Measurements from ENCODE around the gene C20orf141. TPM values are rescaled to one million over a fixed set of nuclear protein-coding genes. Genes with fewer than 3 reads are reported as not detected.

C20orf141 gene
- total and polyA plus RNA-seq, 7 donors = not detected

DNA sequence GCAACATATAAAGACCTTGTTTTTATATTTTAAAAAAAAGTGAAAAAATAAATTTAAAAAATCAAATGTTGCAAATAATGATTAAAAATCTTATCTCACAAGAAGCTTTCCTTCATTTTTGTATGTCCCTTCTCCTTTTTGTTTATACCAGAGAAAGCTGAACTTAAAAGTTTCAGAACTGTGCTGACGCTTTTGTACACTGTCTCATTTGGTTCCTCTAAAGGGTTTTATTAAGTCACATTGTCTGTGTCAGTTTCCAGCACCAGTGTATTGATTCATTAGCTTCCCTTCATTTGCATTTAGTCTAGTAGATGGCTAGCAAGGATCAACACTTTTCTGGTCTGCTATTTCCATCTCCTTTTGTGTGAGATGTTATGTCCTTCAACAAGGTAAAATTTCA lies 19.0 kb downstream of the C20orf141 start:
- WGBS, 3 donors = 69 to 88% (median 82%) methylated on average over 1 of the region's 1 CpG

DNA sequence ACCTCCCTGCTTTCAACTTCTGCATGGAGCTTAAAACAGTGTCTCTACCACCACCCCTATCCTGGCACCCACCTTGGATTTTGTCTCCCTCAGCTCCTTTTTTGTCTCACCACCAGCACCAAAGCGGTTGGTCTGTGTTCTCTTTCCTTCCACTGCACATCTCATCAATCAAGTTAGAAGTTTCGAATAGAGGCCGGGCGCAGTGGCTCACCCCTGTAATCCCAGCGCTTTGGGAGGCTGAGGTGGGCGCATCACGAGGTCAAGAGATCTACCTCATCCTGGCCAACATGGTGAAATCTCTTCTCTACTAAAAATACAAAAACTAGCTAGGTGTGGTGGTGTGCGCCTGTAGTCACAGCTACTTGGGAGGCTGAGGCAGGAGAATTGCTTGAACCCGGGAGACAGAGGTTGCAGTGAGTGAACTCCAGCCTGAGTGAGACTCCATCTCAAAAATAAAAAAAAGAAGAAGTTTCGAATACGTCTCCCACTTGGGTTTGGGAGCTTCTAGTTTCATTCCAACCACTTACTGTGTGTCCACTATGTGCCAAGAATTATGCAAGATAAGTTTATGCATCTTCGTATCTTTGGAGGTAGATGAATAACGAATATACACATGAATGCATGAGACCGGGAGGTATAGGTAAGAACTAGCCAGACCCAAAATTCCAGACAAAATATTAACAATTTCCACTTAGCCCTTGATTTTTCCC lies 19.8 kb downstream of the C20orf141 start:
- H3K27me3 ChIP-seq (ENCODE audit: insufficient read depth in 3 of 3, low read length in 2 of 3) = no peaks in the 10 kb centered on the region
- TF ChIP-seq, protein P1, sequence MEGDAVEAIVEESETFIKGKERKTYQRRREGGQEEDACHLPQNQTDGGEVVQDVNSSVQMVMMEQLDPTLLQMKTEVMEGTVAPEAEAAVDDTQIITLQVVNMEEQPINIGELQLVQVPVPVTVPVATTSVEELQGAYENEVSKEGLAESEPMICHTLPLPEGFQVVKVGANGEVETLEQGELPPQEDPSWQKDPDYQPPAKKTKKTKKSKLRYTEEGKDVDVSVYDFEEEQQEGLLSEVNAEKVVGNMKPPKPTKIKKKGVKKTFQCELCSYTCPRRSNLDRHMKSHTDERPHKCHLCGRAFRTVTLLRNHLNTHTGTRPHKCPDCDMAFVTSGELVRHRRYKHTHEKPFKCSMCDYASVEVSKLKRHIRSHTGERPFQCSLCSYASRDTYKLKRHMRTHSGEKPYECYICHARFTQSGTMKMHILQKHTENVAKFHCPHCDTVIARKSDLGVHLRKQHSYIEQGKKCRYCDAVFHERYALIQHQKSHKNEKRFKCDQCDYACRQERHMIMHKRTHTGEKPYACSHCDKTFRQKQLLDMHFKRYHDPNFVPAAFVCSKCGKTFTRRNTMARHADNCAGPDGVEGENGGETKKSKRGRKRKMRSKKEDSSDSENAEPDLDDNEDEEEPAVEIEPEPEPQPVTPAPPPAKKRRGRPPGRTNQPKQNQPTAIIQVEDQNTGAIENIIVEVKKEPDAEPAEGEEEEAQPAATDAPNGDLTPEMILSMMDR (IDR thresholded peaks at IDR 0.05) = no peak
- DNase-seq = no peak
- H3K9me3 ChIP-seq = no peaks in the 10 kb centered on the region
- H3K4me1 ChIP-seq = no peaks in the 10 kb centered on the region
- peaks cover 0 to 24% of the 10 kb centered on the region in 2 donors for H3K36me3 ChIP-seq (ENCODE audit: insufficient read depth in 1 of 2, low read depth in 1 of 2)
- intact Hi-C loops (cut with DNase I) = no loop called here
- no peak overlapping the region for H3K27ac ChIP-seq
- ATAC-seq = no peak
- 91 to 96% (median 94%) methylated on average over 14 of the region's 14 CpGs for WGBS, 3 donors
- no peak overlapping the region for H3K4me3 ChIP-seq

More for the DNA sequence above, 19.0 kb downstream of the C20orf141 start:
- no peak overlapping the region for H3K4me3 ChIP-seq
- TF ChIP-seq, protein P1 (IDR thresholded peaks at IDR 0.05) = no peak
- ATAC-seq (no peak), DNase-seq (no peak)
- intact Hi-C loops (cut with DNase I) = no loop called here
- no peaks in the 10 kb centered on the region for H3K4me1 ChIP-seq
- no peak overlapping the region for H3K27ac ChIP-seq
- no peaks in the 10 kb centered on the region for H3K9me3 ChIP-seq
- no peaks in the 10 kb centered on the region for H3K27me3 ChIP-seq (ENCODE audit: insufficient read depth in 3 of 3, low read length in 2 of 3)
- peaks cover 0 to 23% of the 10 kb centered on the region in 2 donors for H3K36me3 ChIP-seq (ENCODE audit: insufficient read depth in 1 of 2, low read depth in 1 of 2)

DNA sequence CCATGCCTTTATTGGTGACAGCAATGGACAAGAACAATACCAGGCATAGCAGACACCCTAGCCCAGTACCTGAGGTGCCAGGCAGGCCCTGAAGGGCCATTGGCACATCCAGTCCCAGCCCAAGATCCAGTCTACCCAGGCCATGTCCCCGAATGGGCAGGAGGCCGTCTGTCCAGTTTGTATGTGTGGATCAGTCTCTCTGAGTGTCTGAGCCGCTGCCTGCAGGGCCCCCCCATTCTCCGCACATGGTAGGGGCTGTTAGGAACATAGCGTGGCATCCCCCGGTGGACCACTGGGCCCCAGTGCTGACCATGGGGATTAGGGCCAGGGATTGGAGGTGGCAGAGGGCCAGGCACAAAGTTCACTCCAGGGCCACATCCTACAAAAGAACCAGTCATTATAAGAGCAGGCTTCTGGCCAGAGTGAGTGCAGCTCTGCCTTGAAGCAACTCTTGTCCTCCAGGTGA lies 20.6 kb downstream of the C20orf141 start:
- Histone ChIP-seq H3K4me3 (no peak overlapping the region), H3K9me3 (no peaks in the 10 kb centered on the region), H3K27me3 (ENCODE audit: insufficient read depth in 3 of 3, low read length in 2 of 3) (no peaks in the 10 kb centered on the region), H3K36me3 (ENCODE audit: insufficient read depth in 1 of 2, low read depth in 1 of 2) (peaks cover 0 to 24% of the 10 kb centered on the region in 2 donors), H3K27ac (no peak overlapping the region), H3K4me1 (peaks cover 4% of the 10 kb centered on the region)
- intact Hi-C loops (cut with DNase I) = no loop called here
- ATAC-seq (no peak), DNase-seq (no peak)
- TF ChIP-seq, protein P1 (IDR thresholded peaks at IDR 0.05) = no peak
- 83 to 93% (median 86%) methylated on average over 6 of the region's 6 CpGs for WGBS, 3 donors

DNA sequence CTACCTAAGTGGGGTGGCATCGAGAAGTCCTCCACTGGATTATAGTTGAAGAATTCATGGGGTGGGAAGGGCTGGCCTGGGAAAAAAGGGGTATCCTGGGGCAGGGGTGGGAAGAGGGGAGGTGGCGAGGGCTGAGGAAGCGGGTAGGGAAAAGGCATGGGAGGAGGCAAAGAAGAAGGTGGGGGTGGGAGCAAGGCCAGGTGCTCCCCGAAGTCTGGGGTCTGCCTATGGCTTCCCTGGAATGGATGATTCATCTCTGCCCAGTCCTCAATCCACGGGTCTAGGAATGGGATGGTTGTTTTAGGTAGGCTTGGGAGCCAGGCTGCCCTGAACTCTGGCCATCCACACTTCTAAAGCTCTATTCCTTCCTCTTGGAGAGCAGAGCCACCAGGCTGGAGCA lies 21.2 kb downstream of the C20orf141 start:
- Histone ChIP-seq H3K4me3 (no peak overlapping the region), H3K27me3 (ENCODE audit: insufficient read depth in 3 of 3, low read length in 2 of 3) (no peaks in the 10 kb centered on the region), H3K27ac (no peak overlapping the region), H3K36me3 (ENCODE audit: insufficient read depth in 1 of 2, low read depth in 1 of 2) (peaks cover 0 to 24% of the 10 kb centered on the region in 2 donors), H3K9me3 (no peaks in the 10 kb centered on the region), H3K4me1 (peaks cover 4% of the 10 kb centered on the region)
- no peak for DNase-seq
- TF ChIP-seq, protein P1 (IDR thresholded peaks at IDR 0.05) = no peak
- WGBS, 3 donors = 80 to 86% (median 80%) methylated on average over 5 of the region's 5 CpGs
- intact Hi-C loops (cut with DNase I) = no loop called here
- ATAC-seq = no peak

Measured in psoas muscle (tissue), 8 donors.